Suprapubic skin (tissue), 3 donors: Measurements from ENCODE around the gene ELAVL1.

Source experiments
- POLR2A ChIP-seq, 2 donors: fragments of 450-650 bp; IDR thresholded peaks; one replicate each; pipeline ENCODE4 v1.6.1; 2017; ENCODE audit warnings: antibody characterized with exemption in 2 of 2, mild to moderate bottlenecking in 2 of 2, moderate library complexity in 2 of 2
- TF ChIP-seq, protein P1 (sequence below), 2 donors: fragments of 200-600 bp in 1 of 2; fragments of 450-650 bp in 1 of 2; sonication (generic) in 1 of 2; IDR thresholded peaks; one replicate each; pipeline ENCODE4 v1.5.1; 2016 to 2019; ENCODE audit warnings: antibody characterized with exemption in 2 of 2, mild to moderate bottlenecking in 1 of 2, moderate library complexity in 1 of 2

- TF ChIP-seq, protein P1, sequence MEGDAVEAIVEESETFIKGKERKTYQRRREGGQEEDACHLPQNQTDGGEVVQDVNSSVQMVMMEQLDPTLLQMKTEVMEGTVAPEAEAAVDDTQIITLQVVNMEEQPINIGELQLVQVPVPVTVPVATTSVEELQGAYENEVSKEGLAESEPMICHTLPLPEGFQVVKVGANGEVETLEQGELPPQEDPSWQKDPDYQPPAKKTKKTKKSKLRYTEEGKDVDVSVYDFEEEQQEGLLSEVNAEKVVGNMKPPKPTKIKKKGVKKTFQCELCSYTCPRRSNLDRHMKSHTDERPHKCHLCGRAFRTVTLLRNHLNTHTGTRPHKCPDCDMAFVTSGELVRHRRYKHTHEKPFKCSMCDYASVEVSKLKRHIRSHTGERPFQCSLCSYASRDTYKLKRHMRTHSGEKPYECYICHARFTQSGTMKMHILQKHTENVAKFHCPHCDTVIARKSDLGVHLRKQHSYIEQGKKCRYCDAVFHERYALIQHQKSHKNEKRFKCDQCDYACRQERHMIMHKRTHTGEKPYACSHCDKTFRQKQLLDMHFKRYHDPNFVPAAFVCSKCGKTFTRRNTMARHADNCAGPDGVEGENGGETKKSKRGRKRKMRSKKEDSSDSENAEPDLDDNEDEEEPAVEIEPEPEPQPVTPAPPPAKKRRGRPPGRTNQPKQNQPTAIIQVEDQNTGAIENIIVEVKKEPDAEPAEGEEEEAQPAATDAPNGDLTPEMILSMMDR (IDR thresholded peaks at IDR 0.05) = no peak
- no peak for TF ChIP-seq POLR2A (IDR thresholded peaks at IDR 0.05)
These were observed 27.8 kb downstream of the ELAVL1 start for GRCh38 chr19:7977723-7978040.
